BLaER1 treated with 17β-estradiol and CSF1 and Interleukin-3, amounts not matched to agents 10 nM and 100 nM (cell line): Measurements from ENCODE around the gene MALSU1.

Experiments used
- H3K27ac ChIP-seq, 11 experiments: shearing (Covaris generic); formaldehyde crosslinking; 2 replicates each; pipeline ENCODE4 v1.8.1; 2022
- H3K27me3 ChIP-seq, 11 experiments: shearing (Covaris generic); formaldehyde crosslinking; 2 replicates each; pipeline ENCODE4 v1.8.1; 2022
- H3K36me3 ChIP-seq, 11 experiments: shearing (Covaris generic); formaldehyde crosslinking; 2 replicates each; pipeline ENCODE4 v1.8.1; 2022
- H3K4me1 ChIP-seq, 10 experiments: shearing (Covaris generic); formaldehyde crosslinking; 2 replicates each; pipeline ENCODE4 v1.8.1; 2022
- H3K4me2 ChIP-seq, 11 experiments: shearing (Covaris generic); formaldehyde crosslinking; 2 replicates each; pipeline ENCODE4 v1.8.1; 2022
- H3K4me3 ChIP-seq, 10 experiments: shearing (Covaris generic); formaldehyde crosslinking; 2 replicates each; pipeline ENCODE4 v1.8.1; 2022
- H3K9ac ChIP-seq, 11 experiments: shearing (Covaris generic); formaldehyde crosslinking; 2 replicates each; pipeline ENCODE4 v1.8.1; 2022
- H3K9me3 ChIP-seq, 11 experiments: shearing (Covaris generic); formaldehyde crosslinking; replicated peaks in 1 of 11; 2 replicates each; pipeline ENCODE4 v1.8.1; 2022
- H4K20me1 ChIP-seq, 11 experiments: shearing (Covaris generic); formaldehyde crosslinking; 2 replicates each; pipeline ENCODE4 v1.8.1; 2022
- Cebpa-rat ChIP-seq, 11 experiments: shearing (Covaris generic); IDR thresholded peaks; 2 replicates each; pipeline ENCODE4 v1.8.1; 2022

Gene MALSU1

GRCh38 chr7:23315366-23315765, 16.2 kb downstream of the MALSU1 start:
- Histone ChIP-seq H3K36me3 (peaks cover 2 to 17% (median 10%) of the 10 kb centered on the region in 11 experiments; a peak in 17 of 22 replicates), H3K4me1 (peaks cover 0 to 19% (median 7%) of the 10 kb centered on the region in 10 experiments; a peak in 11 of 20 replicates), H3K27ac (no peak overlapping the region), H3K9me3 (0 out of 22 replicates have a peak, but pooled peaks cover 0 to 2% (median 0%) of the 10 kb centered on the region in 11 experiments), H3K4me3 (no peak overlapping the region), H3K27me3 (no peaks in the 10 kb centered on the region), H3K9ac (no peak overlapping the region), H3K4me2 (no peak overlapping the region; a peak in 1 of 22 replicates), H4K20me1 (no peaks in the 10 kb centered on the region)
- TF ChIP-seq Cebpa-rat (IDR thresholded peaks at IDR 0.05): no peak

- no peaks in the 10 kb centered on the region for H3K36me3 ChIP-seq
- no peak for TF ChIP-seq Cebpa-rat (IDR thresholded peaks at IDR 0.05)
Measured at GRCh38 chr7:23331132-23331531, 32.0 kb downstream of the MALSU1 start.

GRCh38 chr7:23332193-23332592, 33.1 kb downstream of the MALSU1 start:
- Histone ChIP-seq H3K27ac (no peak overlapping the region), H3K9me3 (peaks cover 2 to 10% (median 8%) of the 10 kb centered on the region in 11 experiments; a peak in 20 of 22 replicates), H3K9ac (no peak overlapping the region), H3K4me2 (no peak overlapping the region), H4K20me1 (no peaks in the 10 kb centered on the region), H3K4me1 (no peaks in the 10 kb centered on the region), H3K4me3 (no peak overlapping the region), H3K27me3 (no peaks in the 10 kb centered on the region), H3K36me3 (no peaks in the 10 kb centered on the region)
- TF ChIP-seq Cebpa-rat (IDR thresholded peaks at IDR 0.05): no peak

More at GRCh38 chr7:23331132-23331531, 32.0 kb downstream of the MALSU1 start:
- H3K27me3 ChIP-seq: no peaks in the 10 kb centered on the region
- H3K27ac ChIP-seq: no peak overlapping the region
- H3K4me1 ChIP-seq: no peaks in the 10 kb centered on the region
- H3K9me3 ChIP-seq: no peaks in the 10 kb centered on the region; a peak in 2 of 22 replicates
- no peaks in the 10 kb centered on the region for H4K20me1 ChIP-seq
- no peak overlapping the region for H3K4me2 ChIP-seq
- H3K9ac ChIP-seq: no peak overlapping the region
- no peak overlapping the region for H3K4me3 ChIP-seq

GRCh38 chr7:23332910-23333612, 33.9 kb downstream of the MALSU1 start:
- H3K36me3 ChIP-seq: no peaks in the 10 kb centered on the region
- peaks cover 9 to 18% (median 15%) of the 10 kb centered on the region in 11 experiments; a peak in 20 of 22 replicates for H3K9me3 ChIP-seq
- H3K27ac ChIP-seq: no peak overlapping the region
- no peak overlapping the region for H3K4me3 ChIP-seq
- TF ChIP-seq Cebpa-rat (IDR thresholded peaks at IDR 0.05): no peak
- no peak overlapping the region for H3K9ac ChIP-seq
- H3K27me3 ChIP-seq: no peaks in the 10 kb centered on the region
- H3K4me1 ChIP-seq: no peaks in the 10 kb centered on the region
- no peaks in the 10 kb centered on the region for H4K20me1 ChIP-seq
- H3K4me2 ChIP-seq: no peak overlapping the region

- H4K20me1 ChIP-seq: no peaks in the 10 kb centered on the region
- no peak overlapping the region for H3K27ac ChIP-seq
- no peaks in the 10 kb centered on the region for H3K36me3 ChIP-seq
- no peak overlapping the region for H3K4me2 ChIP-seq
- no peak overlapping the region for H3K4me3 ChIP-seq
- H3K27me3 ChIP-seq: no peaks in the 10 kb centered on the region
- peaks cover 9 to 18% (median 15%) of the 10 kb centered on the region in 11 experiments; a peak in 20 of 22 replicates for H3K9me3 ChIP-seq
- no peaks in the 10 kb centered on the region for H3K4me1 ChIP-seq
- no peak for TF ChIP-seq Cebpa-rat (IDR thresholded peaks at IDR 0.05)
- no peak overlapping the region for H3K9ac ChIP-seq
Measured at GRCh38 chr7:23333671-23334246, 34.6 kb downstream of the MALSU1 start.

- TF ChIP-seq Cebpa-rat (IDR thresholded peaks at IDR 0.05): no peak
- Histone ChIP-seq H3K9me3 (peaks cover 9 to 18% (median 15%) of the 10 kb centered on the region in 11 experiments; a peak in 20 of 22 replicates), H3K36me3 (no peaks in the 10 kb centered on the region), H3K27me3 (no peaks in the 10 kb centered on the region), H3K4me1 (no peaks in the 10 kb centered on the region), H3K4me3 (no peak overlapping the region), H3K9ac (no peak overlapping the region), H4K20me1 (no peaks in the 10 kb centered on the region), H3K27ac (no peak overlapping the region), H3K4me2 (no peak overlapping the region)
Measured at GRCh38 chr7:23334482-23335056, 35.4 kb downstream of the MALSU1 start.

- H3K4me1 ChIP-seq: no peaks in the 10 kb centered on the region
- no peak overlapping the region for H3K27ac ChIP-seq
- no peak for TF ChIP-seq Cebpa-rat (IDR thresholded peaks at IDR 0.05)
- no peak overlapping the region for H3K4me2 ChIP-seq
- no peaks in the 10 kb centered on the region for H4K20me1 ChIP-seq
- peaks cover 9 to 18% (median 15%) of the 10 kb centered on the region in 11 experiments; a peak in 20 of 22 replicates for H3K9me3 ChIP-seq
- H3K9ac ChIP-seq: no peak overlapping the region
- H3K27me3 ChIP-seq: no peaks in the 10 kb centered on the region
- no peaks in the 10 kb centered on the region for H3K36me3 ChIP-seq
- no peak overlapping the region for H3K4me3 ChIP-seq
Measured at GRCh38 chr7:23335136-23335535, 36.0 kb downstream of the MALSU1 start.

- Histone ChIP-seq H3K4me1 (peaks cover 0 to under 1% (median 0%) of the 10 kb centered on the region in 10 experiments; a peak in 1 of 20 replicates), H3K9me3 (peaks cover 9 to 18% (median 15%) of the 10 kb centered on the region in 11 experiments; a peak in 20 of 22 replicates), H4K20me1 (no peaks in the 10 kb centered on the region), H3K9ac (no peak overlapping the region), H3K27ac (no peak overlapping the region), H3K36me3 (no peaks in the 10 kb centered on the region), H3K27me3 (no peaks in the 10 kb centered on the region), H3K4me2 (no peak overlapping the region), H3K4me3 (no peak overlapping the region)
- TF ChIP-seq Cebpa-rat (IDR thresholded peaks at IDR 0.05): no peak
Measured at GRCh38 chr7:23335621-23336020, 36.5 kb downstream of the MALSU1 start.

- Histone ChIP-seq H3K9ac (no peak overlapping the region), H3K27me3 (no peaks in the 10 kb centered on the region), H3K36me3 (no peaks in the 10 kb centered on the region), H4K20me1 (no peaks in the 10 kb centered on the region), H3K4me3 (no peak overlapping the region), H3K27ac (no peak overlapping the region), H3K4me1 (peaks cover 0 to 6% (median 2%) of the 10 kb centered on the region in 10 experiments; a peak in 9 of 20 replicates), H3K4me2 (no peak overlapping the region), H3K9me3 (peaks cover 9 to 18% (median 15%) of the 10 kb centered on the region in 11 experiments; a peak in 20 of 22 replicates)
- TF ChIP-seq Cebpa-rat (IDR thresholded peaks at IDR 0.05): no peak
Measured at GRCh38 chr7:23336086-23336485, 36.9 kb downstream of the MALSU1 start.
